Upper lobe of left lung (tissue), 6 donors: ENCODE measurements around the gene SLC9A5. TPM values are rescaled to one million over a fixed set of nuclear protein-coding genes. Genes with fewer than 3 reads are reported as not detected.

Experiments
- ATAC-seq, 2 donors: fragments of 200-7000 bp; cut with Tn5 transposase; one replicate each; pipeline ENCODE4 v1.9.1; 2022; ENCODE audit warnings: mild to moderate bottlenecking in 2 of 2, moderate library complexity in 2 of 2; ENCODE audit not compliant: low FRiP score in 2 of 2
- DNase-seq, 2 donors: peaks; one replicate each; pipeline ENCODE4 v3.0.0-alpha.2; 2019 to 2020
- H3K27ac ChIP-seq, 4 donors: fragments of 200-600 bp; sonication (generic); one replicate each; pipeline ENCODE4 v1.5.1; 2016 to 2019
- H3K27me3 ChIP-seq, 4 donors: fragments of 200-600 bp; sonication (generic); one replicate each; pipeline ENCODE4 v1.5.1; 2017 to 2019
- H3K36me3 ChIP-seq, 4 donors: fragments of 200-600 bp; sonication (generic); one replicate each; pipeline ENCODE4 v1.5.1; 2016 to 2019
- H3K4me1 ChIP-seq, 4 donors: fragments of 200-600 bp; sonication (generic); one replicate each; pipeline ENCODE4 v1.5.1; 2018 to 2019
- H3K4me3 ChIP-seq, 4 donors: fragments of 200-600 bp; sonication (generic); one replicate each; pipeline ENCODE4 v1.5.1; 2017 to 2019; ENCODE audit warnings: mild to moderate bottlenecking in 2 of 4, moderate library complexity in 1 of 4
- H3K9me3 ChIP-seq, 4 donors: fragments of 200-600 bp; sonication (generic); one replicate each; pipeline ENCODE4 v1.5.1; 2018 to 2019
- CTCF ChIP-seq, 6 experiments: fragments of 450-650 bp in 4 of 6; fragments of 200-600 bp in 2 of 6; sonication (generic) in 2 of 6; IDR thresholded peaks; one replicate each; pipeline ENCODE4 v1.5.1; 2016 to 2019; ENCODE audit warnings: antibody characterized with exemption in 6 of 6
- EP300 ChIP-seq, 4 donors: sonication (generic); formaldehyde crosslinking; IDR thresholded peaks; one replicate each; pipeline ENCODE4 v1.5.1; 2017; ENCODE audit warnings: antibody characterized with exemption in 4 of 4, control low read depth in 2 of 4
- POLR2A ChIP-seq, 4 donors: fragments of 450-650 bp; IDR thresholded peaks; one replicate each; pipeline ENCODE4 v1.5.1; 2016 to 2017; ENCODE audit warnings: antibody characterized with exemption in 4 of 4, mild to moderate bottlenecking in 2 of 4
- POLR2AphosphoS5 ChIP-seq, 2 donors: sonication (generic); formaldehyde crosslinking; IDR thresholded peaks; one replicate each; pipeline ENCODE4 v1.5.1; 2017; ENCODE audit warnings: antibody characterized with exemption in 2 of 2
- WGBS, 2 donors: methylation state at CpG; one replicate each; pipeline ENCODE4 v1.1.5; 2017 to 2018; 5-methylcytosine and 5-hydroxymethylcytosine counted together
- total RNA-seq, 6 donors: library from RNA; depleted of rRNA in 4 of 6; stranded (reverse); fragments of >200 nt in 4 of 6; gene quantifications; one replicate each; pipeline versions ENCODE4 v1.1.0 to v1.2.1, GENCODE V29; 2016 to 2021
- donor health status: DM: no; HTN: no; CAD: no; lungs with moderate emphysema.
- donor health status: DM: no; HTN: yes; CAD: no; lungs with severe emphysema.

SLC9A5 gene
- total RNA-seq, 6 donors from 2014 or later, result 0.76 to 28.3 (median 4.1) TPM

- Histone ChIP-seq H3K9me3 (no peaks in the 10 kb centered on the region), H3K36me3 (no peaks in the 10 kb centered on the region), H3K27ac (no peak overlapping the region), H3K4me1 (peaks cover 6 to 8% (median 7%) of the 10 kb centered on the region in 4 donors), H3K4me3 (no peak overlapping the region), H3K27me3 (no peaks in the 10 kb centered on the region)
- 91 to 96% methylated on average over 13 to 21 of the region's 21 CpGs for WGBS, 2 donors
- TF ChIP-seq POLR2A (IDR thresholded peaks at IDR 0.05) (no peak), POLR2AphosphoS5 (IDR thresholded peaks at IDR 0.05) (no peak), CTCF (IDR thresholded peaks at IDR 0.05) (no peak), EP300 (IDR thresholded peaks at IDR 0.05) (no peak)
- DNase-seq (peak in 1 of 2 donors; percentile 77), ATAC-seq (no peak)
These were observed 35.2 kb downstream of the SLC9A5 start for GRCh38 chr16:67283826-67284555.

DNA sequence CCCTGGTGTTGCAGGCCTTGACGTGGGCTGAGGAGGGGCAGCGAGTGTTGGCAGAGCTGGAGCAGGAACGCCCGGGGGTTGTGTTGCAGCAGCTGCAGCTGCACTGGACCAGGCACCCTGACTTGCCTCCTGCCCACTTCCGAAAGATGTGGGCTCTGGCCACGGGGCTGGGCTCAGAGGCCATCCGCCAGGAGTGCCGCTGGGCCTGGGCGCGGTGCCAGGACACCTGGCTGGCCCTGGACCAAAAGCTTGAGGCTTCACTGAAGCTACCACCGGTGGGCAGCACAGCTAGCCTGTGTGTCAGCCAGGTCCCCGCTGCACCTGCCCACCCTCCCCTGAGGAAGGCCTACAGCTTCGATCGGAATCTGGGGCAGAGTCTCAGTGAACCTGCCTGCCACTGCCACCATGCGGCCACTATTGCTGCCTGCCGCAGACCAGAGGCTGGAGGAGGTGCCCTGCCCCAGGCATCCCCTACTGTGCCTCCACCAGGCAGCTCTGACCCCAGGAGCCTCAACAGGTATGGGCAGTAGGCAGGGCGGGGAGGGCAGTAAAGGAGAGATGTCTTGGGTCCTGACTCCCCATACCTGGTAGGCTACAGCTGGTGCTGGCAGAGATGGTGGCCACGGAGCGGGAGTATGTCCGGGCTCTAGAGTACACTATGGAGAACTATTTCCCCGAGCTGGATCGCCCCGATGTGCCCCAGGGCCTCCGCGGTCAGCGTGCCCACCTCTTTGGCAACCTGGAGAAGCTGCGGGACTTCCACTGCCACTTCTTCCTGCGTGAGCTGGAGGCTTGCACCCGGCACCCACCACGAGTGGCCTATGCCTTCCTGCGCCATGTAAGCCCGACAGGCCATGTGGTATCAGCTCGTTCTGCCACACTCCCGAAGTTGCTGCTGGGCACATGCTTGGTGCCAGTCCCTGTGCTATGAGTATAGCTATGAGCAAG lies 36.2 kb downstream of the SLC9A5 start:
- H3K36me3 ChIP-seq, result no peaks in the 10 kb centered on the region
- 82 to 83% methylated on average over 19 to 26 of the region's 34 CpGs for WGBS, 2 donors
- no peaks in the 10 kb centered on the region for H3K27me3 ChIP-seq
- no peak overlapping the region for H3K4me3 ChIP-seq
- no peaks in the 10 kb centered on the region for H3K9me3 ChIP-seq
- TF ChIP-seq EP300 (IDR thresholded peaks at IDR 0.05) (no peak), POLR2A (IDR thresholded peaks at IDR 0.05) (no peak), CTCF (IDR thresholded peaks at IDR 0.05) (peak in 3 of 6 experiments; percentile 26 to 50 (median 45))
- ATAC-seq (peak in 1 of 2 donors; percentile 18), DNase-seq (peak in 1 of 2 donors; percentile 87)
- H3K4me1 ChIP-seq, result peaks cover 0 to 2% (median under 1%) of the 10 kb centered on the region in 4 donors
- no peak overlapping the region for H3K27ac ChIP-seq

DNA sequence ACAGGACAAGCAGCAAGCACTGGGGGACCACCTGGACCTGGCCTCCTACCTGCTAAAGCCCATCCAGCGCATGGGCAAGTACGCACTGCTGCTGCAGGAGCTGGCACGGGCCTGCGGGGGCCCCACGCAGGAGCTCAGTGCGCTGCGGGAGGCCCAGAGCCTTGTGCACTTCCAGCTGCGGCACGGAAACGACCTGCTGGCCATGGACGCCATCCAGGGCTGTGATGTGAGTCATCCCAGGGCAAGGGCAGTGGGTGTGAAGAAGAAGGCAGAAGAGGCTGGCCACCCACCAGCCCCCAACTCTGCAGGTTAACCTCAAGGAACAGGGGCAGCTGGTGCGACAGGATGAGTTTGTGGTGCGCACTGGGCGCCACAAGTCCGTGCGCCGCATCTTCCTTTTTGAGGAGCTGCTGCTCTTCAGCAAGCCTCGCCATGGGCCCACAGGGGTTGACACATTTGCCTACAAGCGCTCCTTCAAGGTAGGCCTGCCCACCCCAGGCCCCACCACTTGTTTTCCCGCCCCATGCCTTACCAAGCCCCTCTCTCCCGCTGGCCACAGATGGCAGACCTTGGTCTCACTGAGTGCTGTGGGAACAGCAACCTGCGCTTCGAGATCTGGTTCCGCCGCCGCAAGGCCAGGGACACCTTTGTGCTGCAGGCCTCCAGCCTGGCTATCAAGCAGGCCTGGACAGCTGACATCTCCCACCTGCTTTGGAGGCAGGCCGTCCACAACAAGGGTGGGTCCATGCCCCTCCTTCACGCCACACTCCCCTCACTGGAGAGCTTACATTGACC lies 37.9 kb downstream of the SLC9A5 start:
- Histone ChIP-seq H3K9me3 (no peaks in the 10 kb centered on the region), H3K4me1 (no peaks in the 10 kb centered on the region), H3K4me3 (no peak overlapping the region), H3K27me3 (no peaks in the 10 kb centered on the region), H3K27ac (no peak overlapping the region), H3K36me3 (no peaks in the 10 kb centered on the region)
- ATAC-seq (no peak), DNase-seq (peak in 1 of 2 donors; percentile 72)
- TF ChIP-seq EP300 (IDR thresholded peaks at IDR 0.05), result no peak
- no peak for TF ChIP-seq POLR2AphosphoS5 (IDR thresholded peaks at IDR 0.05)
- TF ChIP-seq CTCF (IDR thresholded peaks at IDR 0.05), result no peak
- TF ChIP-seq POLR2A (IDR thresholded peaks at IDR 0.05), result no peak
- 90 to 95% methylated on average over 15 to 22 of the region's 28 CpGs for WGBS, 2 donors

- DNase-seq (peak in 1 of 2 donors; percentile 29), ATAC-seq (no peak)
- Histone ChIP-seq H3K9me3 (no peaks in the 10 kb centered on the region), H3K27ac (no peak overlapping the region), H3K4me3 (no peak overlapping the region), H3K36me3 (no peaks in the 10 kb centered on the region), H3K4me1 (no peaks in the 10 kb centered on the region), H3K27me3 (no peaks in the 10 kb centered on the region)
- TF ChIP-seq POLR2A (IDR thresholded peaks at IDR 0.05), result no peak
- TF ChIP-seq POLR2AphosphoS5 (IDR thresholded peaks at IDR 0.05), result no peak
- no peak for TF ChIP-seq CTCF (IDR thresholded peaks at IDR 0.05)
- no peak for TF ChIP-seq EP300 (IDR thresholded peaks at IDR 0.05)
- 94 to 96% methylated on average over 13 of the region's 14 CpGs for whole genome bisulfite sequencing, 2 donors
These were observed 39.2 kb downstream of the SLC9A5 start for GRCh38 chr16:67287960-67288359.
